OCI-LY3 (cell line): Measurements from ENCODE around the gene ATP6V1G3.

Source experiments
- H2AFZ ChIP-seq: fragments of 200-600, 300-600 bp; shearing (Covaris generic); 2 replicates; pipeline ENCODE4 v1.6.0; 2014; ENCODE audit warnings: antibody characterized with exemption, low read depth, low read length
- H3K27ac ChIP-seq: fragments of 200-600, 300-600 bp; sonication (generic); 2 replicates; pipeline ENCODE4 v1.5.1; 2014; ENCODE audit warnings: mild to moderate bottlenecking, low read length, moderate library complexity, mixed read lengths
- H3K27me3 ChIP-seq: fragments of 200-600, 300-600 bp; sonication (generic); 2 replicates; pipeline ENCODE4 v1.6.1; 2014; ENCODE audit warnings: low read depth, low read length, mixed read lengths
- H3K36me3 ChIP-seq: fragments of 200-600, 300-600 bp; sonication (generic); replicated peaks from 2 replicates; pipeline ENCODE3; 2014; ENCODE audit warnings: low read depth, low read length, mixed read lengths
- H3K4me1 ChIP-seq: fragments of 300-600, 200-600 bp; sonication (generic); 2 replicates; pipeline ENCODE4 v1.6.1; 2014; ENCODE audit warnings: low read length, mixed read lengths
- H3K4me2 ChIP-seq: fragments of 200-600, 300-600 bp; sonication (generic); 2 replicates; pipeline ENCODE4 v1.6.1; 2014; ENCODE audit warnings: low read length, mixed read lengths
- H3K4me3 ChIP-seq: fragments of 300-600, 200-600 bp; sonication (generic); 2 replicates; pipeline ENCODE4 v1.5.1; 2014; ENCODE audit warnings: antibody characterized with exemption, mild to moderate bottlenecking, low read length, moderate library complexity
- H3K79me2 ChIP-seq: fragments of 300-600, 200-600 bp; shearing (Covaris generic); 2 replicates; pipeline ENCODE4 v1.6.1; 2014; ENCODE audit warnings: mild to moderate bottlenecking, low read length, mixed read lengths
- H3K9ac ChIP-seq: fragments of 300-600, 200-600 bp; shearing (Covaris generic); 2 replicates; pipeline ENCODE4 v1.6.0; 2014; ENCODE audit warnings: mild to moderate bottlenecking, low read length, moderate library complexity
- H3K9me3 ChIP-seq: fragments of 200-600, 300-600 bp; shearing (Covaris generic); 2 replicates; pipeline ENCODE4 v1.6.1; 2014; ENCODE audit warnings: low read length, mixed read lengths; ENCODE audit not compliant: insufficient read depth
- H4K20me1 ChIP-seq: fragments of 200-600, 300-600 bp; sonication (generic); 2 replicates; pipeline ENCODE4 v1.6.1; 2016; ENCODE audit warnings: low read length, mixed read lengths; ENCODE audit not compliant: insufficient read depth
- EZH2phosphoT487 ChIP-seq: fragments of 200-600 bp; shearing (Covaris generic); IDR thresholded peaks from 2 replicates; pipeline ENCODE4 v1.6.1; 2018; ENCODE audit warnings: antibody characterized with exemption, mixed run types, low read depth
- TF ChIP-seq, protein P1 (sequence below): fragments of 200-600, 300-600 bp; sonication (generic); IDR thresholded peaks from 2 replicates; pipeline ENCODE4 v1.5.1; 2014; ENCODE audit warnings: antibody characterized with exemption, low read length, low read depth

The ATP6V1G3 gene

GRCh38 chr1:198486903-198487302 lies 53.6 kb downstream of the ATP6V1G3 start:
- no peak overlapping the region for H3K4me2 ChIP-seq
- H3K27ac ChIP-seq = no peak overlapping the region
- H3K9ac ChIP-seq = no peak overlapping the region
- H3K27me3 ChIP-seq = no peaks in the 10 kb centered on the region
- H2AFZ ChIP-seq = no peak overlapping the region
- no peaks in the 10 kb centered on the region for H3K79me2 ChIP-seq
- no peaks in the 10 kb centered on the region for H3K9me3 ChIP-seq
- no peaks in the 10 kb centered on the region for H3K4me1 ChIP-seq
- no peaks in the 10 kb centered on the region for H3K36me3 ChIP-seq
- H3K4me3 ChIP-seq = no peak overlapping the region
- TF ChIP-seq EZH2phosphoT487 = no peak
- TF ChIP-seq, protein P1, sequence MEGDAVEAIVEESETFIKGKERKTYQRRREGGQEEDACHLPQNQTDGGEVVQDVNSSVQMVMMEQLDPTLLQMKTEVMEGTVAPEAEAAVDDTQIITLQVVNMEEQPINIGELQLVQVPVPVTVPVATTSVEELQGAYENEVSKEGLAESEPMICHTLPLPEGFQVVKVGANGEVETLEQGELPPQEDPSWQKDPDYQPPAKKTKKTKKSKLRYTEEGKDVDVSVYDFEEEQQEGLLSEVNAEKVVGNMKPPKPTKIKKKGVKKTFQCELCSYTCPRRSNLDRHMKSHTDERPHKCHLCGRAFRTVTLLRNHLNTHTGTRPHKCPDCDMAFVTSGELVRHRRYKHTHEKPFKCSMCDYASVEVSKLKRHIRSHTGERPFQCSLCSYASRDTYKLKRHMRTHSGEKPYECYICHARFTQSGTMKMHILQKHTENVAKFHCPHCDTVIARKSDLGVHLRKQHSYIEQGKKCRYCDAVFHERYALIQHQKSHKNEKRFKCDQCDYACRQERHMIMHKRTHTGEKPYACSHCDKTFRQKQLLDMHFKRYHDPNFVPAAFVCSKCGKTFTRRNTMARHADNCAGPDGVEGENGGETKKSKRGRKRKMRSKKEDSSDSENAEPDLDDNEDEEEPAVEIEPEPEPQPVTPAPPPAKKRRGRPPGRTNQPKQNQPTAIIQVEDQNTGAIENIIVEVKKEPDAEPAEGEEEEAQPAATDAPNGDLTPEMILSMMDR = no peak
- no peaks in the 10 kb centered on the region for H4K20me1 ChIP-seq

DNA sequence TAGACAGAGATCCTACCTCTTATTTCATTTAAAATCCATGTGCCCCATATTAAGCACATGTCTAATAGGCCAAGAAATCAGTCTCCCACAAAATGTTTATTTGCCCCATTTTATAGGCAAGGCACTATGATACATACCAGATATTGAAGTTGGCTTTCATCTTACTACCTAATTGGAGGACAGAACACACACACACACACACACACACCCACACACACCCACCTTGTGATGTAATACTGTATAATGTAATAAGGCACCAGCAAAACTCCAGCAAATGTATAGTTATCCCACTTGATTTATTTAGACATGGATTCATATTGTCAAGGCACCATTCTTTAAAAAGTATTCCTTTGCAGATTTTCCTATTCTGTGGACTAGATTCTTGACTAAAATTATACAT lies 56.8 kb downstream of the ATP6V1G3 start:
- Histone ChIP-seq H3K79me2 (no peaks in the 10 kb centered on the region), H3K4me3 (no peak overlapping the region), H3K27me3 (no peaks in the 10 kb centered on the region), H3K27ac (no peak overlapping the region), H4K20me1 (no peaks in the 10 kb centered on the region), H2AFZ (no peak overlapping the region), H3K9ac (no peak overlapping the region), H3K9me3 (no peaks in the 10 kb centered on the region), H3K36me3 (no peaks in the 10 kb centered on the region), H3K4me2 (no peak overlapping the region), H3K4me1 (peaks cover 4% of the 10 kb centered on the region; the same call in 1 of the 2 replicates)
- TF ChIP-seq EZH2phosphoT487 = no peak
- TF ChIP-seq, protein P1 = no peak

GRCh38 chr1:198483006-198483405 lies 57.5 kb downstream of the ATP6V1G3 start:
- H2AFZ ChIP-seq = no peak overlapping the region
- no peaks in the 10 kb centered on the region for H3K27me3 ChIP-seq
- H4K20me1 ChIP-seq = no peaks in the 10 kb centered on the region
- H3K4me2 ChIP-seq = no peak overlapping the region
- no peak overlapping the region for H3K27ac ChIP-seq
- H3K9me3 ChIP-seq = no peaks in the 10 kb centered on the region
- H3K4me1 ChIP-seq = peaks cover 4% of the 10 kb centered on the region; the same call in 1 of the 2 replicates
- no peak overlapping the region for H3K9ac ChIP-seq
- H3K4me3 ChIP-seq = no peak overlapping the region
- H3K79me2 ChIP-seq = no peaks in the 10 kb centered on the region
- no peaks in the 10 kb centered on the region for H3K36me3 ChIP-seq
- TF ChIP-seq, protein P1 = no peak
- TF ChIP-seq EZH2phosphoT487 = no peak

- Histone ChIP-seq H3K27me3 (no peaks in the 10 kb centered on the region), H3K9me3 (no peaks in the 10 kb centered on the region), H2AFZ (no peak overlapping the region), H3K36me3 (no peaks in the 10 kb centered on the region), H4K20me1 (no peaks in the 10 kb centered on the region), H3K79me2 (no peaks in the 10 kb centered on the region), H3K9ac (no peak overlapping the region), H3K27ac (no peak overlapping the region), H3K4me1 (peaks cover 4% of the 10 kb centered on the region; the same call in 1 of the 2 replicates), H3K4me3 (no peak overlapping the region), H3K4me2 (no peak overlapping the region)
- TF ChIP-seq, protein P1 = no peak
- no peak for TF ChIP-seq EZH2phosphoT487
Observed at GRCh38 chr1:198481661-198482060, 58.8 kb downstream of the ATP6V1G3 start.
